ENCODE measurements around the gene CCDC174. TPM values are rescaled to one million over a fixed set of nuclear protein-coding genes. Genes with fewer than 3 reads are reported as not detected.

Gene CCDC174
- total RNA-seq, 1 donor from 2014 or later: 16.0 TPM

GRCh38 chr3:14616606-14617507 lies 34.7 kb upstream of the CCDC174 start:
- H3K4me3 Mint-ChIP-seq: no peak overlapping the region

GRCh38 chr3:14617508-14618023 lies 34.0 kb upstream of the CCDC174 start:
- Mint-ChIP-seq H3K36me3 (ENCODE audit: low read depth) (no peaks in the 10 kb centered on the region), H3K27ac (no peak overlapping the region), H3K27me3 (peaks cover 27% of the 10 kb centered on the region), H3K4me1 (peaks cover 2% of the 10 kb centered on the region), H3K4me3 (no peak overlapping the region), H3K9me3 (no peaks in the 10 kb centered on the region)
- no peak for DNase-seq
- intact Hi-C loops (cut with micrococcal nuclease): no loop called here

More at GRCh38 chr3:14616606-14617507, 34.7 kb upstream of the CCDC174 start:
- Mint-ChIP-seq H3K4me1 (peaks cover 2% of the 10 kb centered on the region), H3K27me3 (peaks cover 31% of the 10 kb centered on the region), H3K36me3 (ENCODE audit: low read depth) (no peaks in the 10 kb centered on the region), H3K27ac (no peak overlapping the region), H3K9me3 (no peaks in the 10 kb centered on the region)
- intact Hi-C loops (cut with micrococcal nuclease): no loop called here
- DNase-seq: no peak

DNA sequence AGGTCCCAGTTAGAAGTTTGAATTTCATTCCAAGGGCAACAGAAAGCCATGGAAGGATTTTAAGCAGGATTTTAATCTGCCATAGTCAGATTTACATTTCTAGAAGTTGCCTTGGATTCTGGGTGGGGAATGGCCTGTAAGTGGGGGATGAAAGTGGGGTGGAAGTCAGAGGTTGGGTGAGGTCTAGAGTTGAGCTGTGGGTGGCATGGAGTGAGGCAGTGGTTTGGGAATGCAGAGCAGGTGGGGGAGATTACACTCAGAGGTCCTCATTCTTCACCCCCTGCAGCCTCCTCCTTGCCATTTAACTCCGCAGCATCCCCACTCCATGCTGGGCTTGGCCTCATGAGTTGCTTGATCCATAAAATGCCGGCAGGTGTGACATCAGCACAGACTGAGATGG lies 32.0 kb upstream of the CCDC174 start:
- peaks cover 2% of the 10 kb centered on the region for H3K4me1 Mint-ChIP-seq
- intact Hi-C loops (cut with micrococcal nuclease): no loop called here
- DNase-seq: no peak
- H3K27ac Mint-ChIP-seq: no peak overlapping the region
- no peaks in the 10 kb centered on the region for H3K36me3 Mint-ChIP-seq (ENCODE audit: low read depth)
- no peak overlapping the region for H3K4me3 Mint-ChIP-seq
- no peaks in the 10 kb centered on the region for H3K9me3 Mint-ChIP-seq
- H3K27me3 Mint-ChIP-seq: peaks cover 13% of the 10 kb centered on the region

GRCh38 chr3:14620512-14620911 lies 31.1 kb upstream of the CCDC174 start:
- Mint-ChIP-seq H3K4me1 (peaks cover 2% of the 10 kb centered on the region), H3K9me3 (no peaks in the 10 kb centered on the region), H3K27ac (no peak overlapping the region), H3K36me3 (ENCODE audit: low read depth) (no peaks in the 10 kb centered on the region), H3K4me3 (no peak overlapping the region), H3K27me3 (peaks cover 9% of the 10 kb centered on the region)
- DNase-seq: no peak
- intact Hi-C loops (cut with micrococcal nuclease): no loop called here

GRCh38 chr3:14621093-14621492 lies 30.5 kb upstream of the CCDC174 start:
- H3K9me3 Mint-ChIP-seq: no peaks in the 10 kb centered on the region

DNA sequence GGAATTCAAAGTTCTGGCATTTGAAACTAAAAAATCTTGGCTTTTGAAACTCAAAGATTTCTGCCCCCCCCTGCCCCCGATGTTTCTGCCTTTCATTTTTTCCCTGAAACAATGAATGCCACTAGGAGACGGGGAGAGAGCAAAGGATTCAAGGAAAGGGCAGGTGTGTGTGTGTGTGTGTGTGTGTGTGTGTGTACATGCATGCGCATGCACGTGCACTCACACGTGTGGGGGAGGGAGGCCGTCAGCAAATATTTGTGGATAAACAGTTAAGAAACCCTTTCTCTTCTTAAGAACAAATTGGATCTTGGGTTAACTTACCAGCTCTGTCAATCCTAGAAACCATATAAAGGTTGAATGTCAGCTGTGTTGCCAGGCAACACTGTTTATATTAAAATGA lies 29.2 kb upstream of the CCDC174 start:
- Mint-ChIP-seq H3K4me3 (no peak overlapping the region), H3K36me3 (ENCODE audit: low read depth) (no peaks in the 10 kb centered on the region), H3K27me3 (peaks cover 6% of the 10 kb centered on the region), H3K4me1 (peaks cover 1% of the 10 kb centered on the region), H3K27ac (no peak overlapping the region), H3K9me3 (no peaks in the 10 kb centered on the region)
- no peak for DNase-seq
- intact Hi-C loops (cut with micrococcal nuclease): no loop called here

More at GRCh38 chr3:14621093-14621492, 30.5 kb upstream of the CCDC174 start:
- H3K27ac Mint-ChIP-seq: no peak overlapping the region
- no peaks in the 10 kb centered on the region for H3K36me3 Mint-ChIP-seq (ENCODE audit: low read depth)
- peaks cover 2% of the 10 kb centered on the region for H3K4me1 Mint-ChIP-seq
- H3K4me3 Mint-ChIP-seq: no peak overlapping the region
- peaks cover 9% of the 10 kb centered on the region for H3K27me3 Mint-ChIP-seq
- no peak for DNase-seq
- intact Hi-C loops (cut with micrococcal nuclease): no loop called here

GRCh38 chr3:14623569-14624051 lies 28.0 kb upstream of the CCDC174 start:
- Mint-ChIP-seq H3K4me3 (no peak overlapping the region), H3K4me1 (peaks cover 2% of the 10 kb centered on the region), H3K27me3 (peaks cover 6% of the 10 kb centered on the region), H3K9me3 (no peaks in the 10 kb centered on the region), H3K36me3 (ENCODE audit: low read depth) (no peaks in the 10 kb centered on the region), H3K27ac (no peak overlapping the region)
- intact Hi-C loops (cut with micrococcal nuclease): no loop called here
- no peak for DNase-seq

- Mint-ChIP-seq H3K9me3 (no peaks in the 10 kb centered on the region), H3K27me3 (peaks cover 2% of the 10 kb centered on the region), H3K4me1 (peaks cover 2% of the 10 kb centered on the region), H3K4me3 (no peak overlapping the region), H3K36me3 (ENCODE audit: low read depth) (no peaks in the 10 kb centered on the region), H3K27ac (no peak overlapping the region)
- DNase-seq: no peak
- intact Hi-C loops (cut with micrococcal nuclease): no loop called here
Measured at GRCh38 chr3:14624498-14624897, 27.1 kb upstream of the CCDC174 start.

DNA sequence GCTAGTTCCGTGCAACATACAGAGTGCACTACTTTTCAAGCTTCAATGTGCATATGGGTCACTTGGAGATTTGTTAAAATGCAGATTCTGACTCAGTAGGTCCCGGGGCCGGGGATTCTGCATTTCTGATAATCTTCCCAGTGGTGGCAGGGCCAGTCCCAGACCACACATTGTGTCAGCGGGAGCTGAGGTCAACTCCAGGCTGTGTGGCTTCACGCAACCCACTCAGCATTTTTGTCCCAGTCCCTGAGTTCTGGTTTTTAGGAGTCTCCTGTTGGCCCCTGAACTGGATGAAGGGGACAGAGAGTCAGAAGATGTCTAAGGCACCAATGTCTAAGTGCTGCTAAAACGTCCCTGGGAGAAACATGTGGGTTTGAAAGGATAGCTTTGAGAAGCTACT lies 26.1 kb upstream of the CCDC174 start:
- intact Hi-C loops (cut with micrococcal nuclease): no loop called here
- Mint-ChIP-seq H3K4me1 (peaks cover 2% of the 10 kb centered on the region), H3K27ac (no peak overlapping the region), H3K9me3 (no peaks in the 10 kb centered on the region), H3K27me3 (no peaks in the 10 kb centered on the region), H3K4me3 (no peak overlapping the region), H3K36me3 (ENCODE audit: low read depth) (no peaks in the 10 kb centered on the region)
- DNase-seq: no peak

- Mint-ChIP-seq H3K9me3 (no peaks in the 10 kb centered on the region), H3K36me3 (ENCODE audit: low read depth) (no peaks in the 10 kb centered on the region), H3K4me1 (peaks cover 2% of the 10 kb centered on the region), H3K4me3 (no peak overlapping the region), H3K27ac (no peak overlapping the region), H3K27me3 (no peaks in the 10 kb centered on the region)
- DNase-seq: no peak
- intact Hi-C loops (cut with micrococcal nuclease): no loop called here
Measured at GRCh38 chr3:14627815-14628214, 23.7 kb upstream of the CCDC174 start.

DNA sequence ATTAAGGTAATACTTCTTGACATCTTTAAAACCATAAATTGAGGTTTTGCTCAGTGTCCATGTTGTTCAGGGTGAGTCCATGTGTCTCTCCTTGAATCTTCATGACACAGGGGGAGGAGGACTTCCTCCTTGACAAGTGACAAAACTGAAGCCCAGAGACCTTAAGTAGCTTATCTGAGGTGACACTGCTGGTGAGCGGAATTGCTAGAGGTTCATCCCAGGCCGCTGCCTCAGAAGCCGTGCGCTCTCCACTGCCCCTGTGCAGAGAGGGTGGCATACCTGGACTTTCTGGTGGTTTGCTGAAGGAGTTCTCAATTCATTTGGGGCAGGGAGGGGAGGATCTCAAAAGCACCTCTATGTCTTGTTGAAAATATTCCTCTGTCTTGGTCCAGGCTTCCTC lies 23.2 kb upstream of the CCDC174 start:
- Mint-ChIP-seq H3K4me1 (peaks cover 2% of the 10 kb centered on the region), H3K27me3 (no peaks in the 10 kb centered on the region), H3K36me3 (ENCODE audit: low read depth) (no peaks in the 10 kb centered on the region), H3K9me3 (no peaks in the 10 kb centered on the region), H3K4me3 (no peak overlapping the region), H3K27ac (no peak overlapping the region)
- intact Hi-C loops (cut with micrococcal nuclease): no loop called here
- DNase-seq: no peak

DNA sequence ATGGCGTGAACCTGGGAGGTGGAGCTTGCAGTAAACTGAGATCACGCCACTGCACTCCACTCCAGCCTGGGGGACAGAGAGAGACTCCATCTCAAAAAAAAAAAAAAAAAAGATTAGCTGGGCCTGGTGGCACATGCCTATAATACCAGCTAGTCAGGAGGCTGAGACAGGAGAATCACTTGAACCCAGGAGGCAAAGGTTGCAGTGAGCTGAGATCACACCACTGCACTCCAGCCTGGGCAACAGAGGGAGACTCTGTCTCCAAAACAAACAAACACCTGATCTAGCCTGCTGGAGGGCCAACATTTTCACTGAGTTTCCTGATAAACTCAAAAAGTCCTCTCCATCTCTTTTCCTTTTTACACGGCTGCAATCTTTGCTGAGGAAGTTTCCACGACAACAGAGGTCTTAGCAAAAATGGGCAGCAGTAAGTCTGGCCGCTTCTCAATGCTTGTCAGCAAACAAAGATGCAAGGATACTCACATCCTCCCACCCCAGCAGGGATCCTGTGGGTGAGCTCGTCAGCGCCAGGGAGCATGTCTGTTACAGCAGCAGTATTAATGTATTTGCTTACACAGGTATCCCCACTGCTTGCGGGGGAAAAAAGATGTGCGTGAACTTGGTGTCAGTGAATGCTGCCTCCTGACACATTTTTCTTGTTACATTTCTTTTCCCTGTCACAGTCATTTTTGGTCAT lies 21.0 kb upstream of the CCDC174 start:
- H3K27me3 Mint-ChIP-seq: peaks cover 7% of the 10 kb centered on the region
- intact Hi-C loops (cut with micrococcal nuclease): no loop called here
- H3K9me3 Mint-ChIP-seq: no peaks in the 10 kb centered on the region
- peaks cover 2% of the 10 kb centered on the region for H3K4me1 Mint-ChIP-seq
- no peak overlapping the region for H3K27ac Mint-ChIP-seq
- no peak for DNase-seq
- H3K4me3 Mint-ChIP-seq: no peak overlapping the region
- H3K36me3 Mint-ChIP-seq (ENCODE audit: low read depth): no peaks in the 10 kb centered on the region

DNA sequence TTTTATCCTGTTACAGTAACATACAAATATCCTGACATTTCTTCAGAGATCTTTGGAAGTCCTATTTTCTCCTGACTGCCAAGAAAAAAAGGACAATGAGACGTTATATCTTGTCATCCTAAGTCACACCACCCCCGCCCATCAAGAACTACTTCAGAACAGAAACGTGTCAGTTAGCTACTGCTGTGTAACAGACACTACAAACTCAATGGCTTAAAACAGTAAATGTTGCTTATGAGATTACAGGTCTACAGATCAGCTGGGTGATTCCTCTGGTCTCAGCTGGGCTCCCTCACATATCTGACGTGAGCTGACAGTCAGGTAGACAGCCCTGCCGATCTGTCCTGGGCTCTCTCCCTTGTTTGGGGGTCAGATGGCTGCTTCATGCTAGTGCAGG lies 20.5 kb upstream of the CCDC174 start:
- Mint-ChIP-seq H3K4me3 (no peak overlapping the region), H3K9me3 (no peaks in the 10 kb centered on the region), H3K27ac (no peak overlapping the region), H3K36me3 (ENCODE audit: low read depth) (no peaks in the 10 kb centered on the region), H3K4me1 (peaks cover 2% of the 10 kb centered on the region), H3K27me3 (peaks cover 8% of the 10 kb centered on the region)
- intact Hi-C loops (cut with micrococcal nuclease): no loop called here
- no peak for DNase-seq

Measured in activated CD4-positive, alpha-beta T cell treated with anti-CD3 and anti-CD28 coated beads, Interleukin-2, amount 10 ng/mL, durations not matched to agents 24 days and 14 days (primary cell).